Renal cortex interstitium (tissue), 11 donors: ENCODE measurements around the gene ZNFX1. TPM values are rescaled to one million over a fixed set of nuclear protein-coding genes. Genes with fewer than 3 reads are reported as not detected.
A peak's percentile ranks its signal among the peaks of the same experiment; 100 is the strongest.
"Not testable (repeated sequence)": the region's sequence is repeated elsewhere in the genome, so short reads cannot be mapped to it uniquely, and the experiment has no call there.

ENCODE experiments used
- DNase-seq, 11 donors: peaks; one replicate each; pipeline ENCODE4 v3.0.0-alpha.2; 2013; ENCODE audit warnings: low read depth in 9 of 11, low spot score in 4 of 11; ENCODE audit errors: extremely low read depth in 1 of 11
- polyA plus RNA-seq, 3 donors: library from polyadenylated mRNA; unstranded; fragments of 120-200 nt; gene quantifications; one replicate each; pipeline ENCODE4 v1.2.1, GENCODE V29; 2013; ENCODE audit not compliant: insufficient read length in 3 of 3

The ZNFX1 gene
- polyA plus RNA-seq, 3 donors: 14.4 to 17.1 (median 16.0) TPM

DNA sequence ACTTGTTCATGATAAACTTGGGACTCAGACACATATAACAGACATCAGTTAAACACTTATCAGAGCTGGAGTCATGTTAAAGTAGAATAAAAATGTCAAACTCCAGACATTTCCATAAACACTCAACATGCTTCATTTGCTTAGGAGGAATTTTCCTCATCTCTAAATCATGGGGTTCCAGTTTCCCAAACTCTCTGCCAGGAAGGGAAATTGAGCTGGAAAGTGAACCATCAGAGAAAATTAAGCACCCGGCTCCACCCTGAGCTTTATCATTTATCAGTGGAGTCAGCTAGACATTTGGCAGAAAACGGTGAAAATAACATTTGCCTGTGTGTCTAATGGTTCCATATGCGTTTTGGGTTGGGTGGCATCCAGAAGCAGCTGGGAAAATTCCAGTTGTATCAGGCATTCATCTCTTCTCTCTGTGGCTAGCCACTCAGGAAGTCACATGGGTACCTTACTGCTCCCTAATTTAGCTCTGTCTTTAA, 25.3 kb upstream of the ZNFX1 start:
- DNase-seq: peak in 1 of 11 donors; percentile 26

GRCh38 chr20:49297605-49298530, 20.0 kb upstream of the ZNFX1 start:
- no peak for DNase-seq

GRCh38 chr20:49294002-49294654, 16.3 kb upstream of the ZNFX1 start:
- DNase-seq: not testable (repeated sequence)

- no peak for DNase-seq
Observed at GRCh38 chr20:49293122-49293521, 15.3 kb upstream of the ZNFX1 start.

DNA sequence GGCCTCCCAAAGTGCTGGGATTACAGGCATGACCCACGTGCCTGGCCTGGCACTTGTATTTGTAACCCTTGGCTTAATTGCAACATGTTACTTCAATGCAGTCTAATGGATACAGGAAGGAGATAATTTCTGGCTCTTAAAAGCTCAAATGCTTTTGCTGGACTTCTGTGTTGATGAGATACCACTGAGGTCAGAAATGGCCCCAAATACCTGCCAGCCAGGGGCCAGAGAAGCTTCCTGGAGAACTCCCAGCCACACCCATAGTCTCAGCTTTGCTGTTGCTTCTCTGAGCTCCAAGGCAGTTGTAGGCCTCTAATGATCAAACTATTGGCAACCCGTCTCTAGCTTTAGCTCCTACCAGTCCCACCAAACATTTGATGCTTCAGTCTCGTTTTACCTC, 14.2 kb upstream of the ZNFX1 start:
- no peak for DNase-seq

DNA sequence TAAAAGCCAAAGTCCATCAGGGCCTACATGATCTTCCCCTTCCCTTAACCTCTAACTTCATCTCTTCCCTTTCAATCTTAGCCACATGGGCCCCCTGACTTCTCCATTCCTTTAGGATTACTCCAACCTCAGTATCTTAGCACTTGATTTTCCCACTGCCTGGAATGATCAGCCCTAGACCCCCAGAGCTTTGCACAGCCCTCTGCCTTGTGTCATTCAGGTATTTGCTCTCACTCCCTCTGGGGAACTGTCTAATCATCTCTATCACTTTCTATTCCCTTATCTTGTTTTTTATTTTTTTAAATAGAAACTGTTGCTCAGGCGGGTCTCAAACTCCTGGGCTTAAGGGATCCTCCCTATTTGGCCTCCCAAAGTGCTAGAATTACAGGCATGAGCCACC, 13.3 kb upstream of the ZNFX1 start:
- no peak for DNase-seq

DNA sequence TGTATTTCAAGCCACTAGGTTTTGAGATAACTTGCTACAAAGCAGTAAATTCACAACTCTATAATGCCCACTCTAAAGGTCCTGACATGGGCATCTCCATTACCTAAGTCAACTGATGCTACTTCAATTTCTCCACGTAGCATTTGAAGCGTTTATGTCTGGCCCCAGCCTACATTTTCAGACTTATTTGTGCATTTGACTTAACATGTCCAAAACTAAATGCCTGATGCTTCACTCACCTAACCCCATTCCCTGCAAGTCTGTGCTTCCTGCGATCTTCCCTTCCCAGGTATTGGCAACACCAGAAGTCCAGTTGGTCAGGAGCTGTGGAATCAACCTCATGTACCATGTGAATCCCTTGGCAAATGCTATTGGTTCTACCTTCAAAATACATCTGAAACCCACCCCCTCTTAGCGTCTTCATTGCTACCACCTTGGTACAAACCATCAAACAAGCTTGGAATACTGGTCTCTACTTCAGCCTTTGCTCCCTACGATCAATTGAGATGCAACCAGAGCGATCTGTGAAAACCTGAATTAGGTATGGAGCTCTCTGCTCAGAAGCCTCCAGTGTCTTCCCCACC, 12.8 kb upstream of the ZNFX1 start:
- DNase-seq: no peak

DNA sequence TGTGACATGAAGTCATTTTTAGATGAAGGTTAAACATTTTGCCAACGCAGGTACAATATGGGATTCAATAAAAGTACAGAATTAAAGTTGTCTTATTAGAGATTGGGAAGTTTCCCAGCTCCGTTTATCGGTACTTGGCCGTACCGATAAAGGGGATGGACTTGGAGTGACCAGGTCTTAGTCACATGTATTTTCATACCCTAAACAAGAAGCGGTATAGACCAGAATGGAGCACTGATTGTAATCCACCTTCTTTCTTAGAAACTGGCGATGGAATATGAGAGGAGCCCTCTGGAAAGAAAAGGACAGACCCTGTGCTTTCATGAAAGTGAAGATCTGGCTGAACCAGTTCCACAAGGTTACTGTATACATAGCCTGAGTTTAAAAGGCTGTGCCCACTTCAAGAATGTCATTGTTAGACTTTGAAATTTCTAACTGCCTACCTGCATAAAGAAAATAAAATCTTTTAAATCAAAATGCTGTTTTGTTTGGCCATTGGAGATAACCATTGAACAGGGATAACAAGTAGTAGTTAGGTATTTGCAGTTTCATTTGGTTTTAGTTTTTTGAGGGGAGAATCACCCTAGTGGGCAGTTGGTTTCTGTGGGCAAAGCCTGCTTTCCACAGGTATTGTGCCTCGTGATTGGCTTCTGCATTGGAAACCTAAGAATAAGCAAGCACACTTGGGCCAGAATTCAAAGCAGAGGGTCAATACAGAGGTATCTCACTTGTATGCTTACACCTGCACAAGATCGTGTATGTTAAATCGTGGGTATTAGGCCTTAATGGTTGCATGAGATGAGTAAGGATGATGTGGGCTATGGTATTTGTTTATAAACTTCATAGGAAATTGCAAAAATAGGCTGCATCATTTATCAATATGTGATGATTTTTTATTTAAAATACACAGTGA, 11.2 kb upstream of the ZNFX1 start:
- peak in 1 of 11 donors; percentile 46 for DNase-seq

DNA sequence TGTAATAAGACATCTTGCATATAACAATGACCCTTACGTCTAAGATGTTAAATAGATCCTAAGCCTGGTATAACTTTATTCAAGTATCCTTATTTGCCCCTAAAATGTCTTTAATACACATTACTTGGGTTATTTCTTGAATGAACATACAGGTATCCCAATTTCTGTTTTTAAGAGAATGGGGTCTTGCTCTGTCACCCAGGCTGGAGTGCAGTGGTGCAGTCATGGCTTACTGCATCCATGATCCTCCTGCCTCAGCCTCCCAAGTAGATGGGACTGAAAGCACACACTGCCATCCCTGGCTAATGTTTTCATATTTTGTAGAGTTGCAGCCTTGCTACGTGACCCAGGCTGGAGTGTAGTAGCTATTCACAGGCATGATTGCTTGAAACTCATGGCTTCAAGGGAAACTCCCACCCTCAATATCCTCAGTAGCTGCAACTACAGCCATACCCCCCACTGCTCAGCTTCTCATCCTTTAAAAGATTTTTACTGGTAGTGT, 10.4 kb upstream of the ZNFX1 start:
- DNase-seq: no peak

- DNase-seq: no peak
Observed at GRCh38 chr20:49287555-49288249, 9.8 kb upstream of the ZNFX1 start.

DNA sequence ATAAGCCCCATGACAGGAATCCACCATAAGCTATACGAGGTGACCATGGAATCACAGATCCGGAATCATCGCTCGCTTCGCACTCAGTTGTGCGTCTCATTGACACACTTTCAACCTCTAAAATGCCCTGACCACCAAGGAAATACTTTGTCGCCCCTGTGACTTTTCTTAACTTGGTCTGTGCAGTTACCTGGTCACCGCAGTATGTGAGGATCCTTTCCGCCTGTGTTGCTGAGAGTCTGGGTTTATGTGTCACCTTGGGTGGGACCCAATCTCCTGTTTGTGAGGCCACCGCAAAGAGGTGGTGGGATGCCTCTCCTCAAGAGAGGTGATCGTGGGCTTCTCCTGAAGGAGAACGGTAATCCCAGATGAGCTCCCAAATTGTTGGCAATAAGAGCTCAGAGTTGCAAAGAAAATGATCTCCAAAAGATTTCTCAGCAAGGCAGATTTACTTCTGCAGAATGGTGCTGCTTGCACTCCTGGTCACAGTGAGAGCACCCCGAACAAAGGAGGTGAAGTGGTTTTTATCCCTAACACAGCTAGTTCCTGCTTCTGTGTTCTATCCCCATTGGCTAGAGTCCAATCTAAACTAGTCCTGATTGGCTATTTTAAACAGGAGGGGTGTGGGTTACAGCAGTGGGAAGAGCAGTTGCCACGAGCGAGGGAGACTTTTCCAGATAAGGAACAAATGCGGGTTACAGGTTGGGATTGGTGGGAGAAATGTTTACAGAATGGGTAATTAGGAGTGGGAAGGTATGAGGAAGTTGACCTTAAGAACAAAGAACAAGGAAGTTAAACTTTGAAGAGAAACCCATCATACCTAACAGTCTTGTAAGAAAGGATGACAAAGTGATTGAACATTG, 9.1 kb upstream of the ZNFX1 start:
- DNase-seq: no peak

DNA sequence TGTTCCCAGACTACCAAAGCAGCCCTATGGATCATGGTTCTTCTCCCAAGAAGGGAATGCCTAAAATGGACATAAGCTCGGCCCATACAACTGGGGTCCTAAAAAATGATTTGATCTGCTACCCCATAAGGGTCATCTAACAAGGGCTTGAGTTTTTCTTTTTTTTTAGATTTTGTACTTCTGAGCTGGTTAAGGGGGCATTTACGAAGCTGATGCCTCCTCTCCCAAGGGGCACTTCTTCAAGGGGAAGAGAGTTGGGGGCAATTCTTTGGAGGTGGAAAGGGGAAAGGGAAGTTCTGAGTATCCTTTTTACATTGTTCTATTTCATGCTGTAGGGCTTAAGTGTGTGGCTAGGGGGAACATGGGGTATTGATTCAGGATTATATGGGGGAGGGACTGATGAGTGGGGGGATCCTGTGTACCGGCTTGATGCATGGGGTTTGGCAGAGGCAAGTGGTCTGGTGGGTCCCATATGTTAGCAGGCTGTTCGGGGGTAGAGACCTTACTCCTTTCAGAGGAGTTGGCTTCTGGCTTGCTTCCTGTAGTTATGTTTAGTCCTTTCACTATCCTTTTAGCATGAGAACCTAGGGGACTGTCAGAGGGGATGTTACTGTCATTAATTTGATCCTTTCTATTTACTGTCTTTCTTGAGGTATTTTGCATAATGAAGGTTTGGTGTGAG, 8.1 kb upstream of the ZNFX1 start:
- no peak for DNase-seq

GRCh38 chr20:49285233-49285668, 7.4 kb upstream of the ZNFX1 start:
- no peak for DNase-seq

DNA sequence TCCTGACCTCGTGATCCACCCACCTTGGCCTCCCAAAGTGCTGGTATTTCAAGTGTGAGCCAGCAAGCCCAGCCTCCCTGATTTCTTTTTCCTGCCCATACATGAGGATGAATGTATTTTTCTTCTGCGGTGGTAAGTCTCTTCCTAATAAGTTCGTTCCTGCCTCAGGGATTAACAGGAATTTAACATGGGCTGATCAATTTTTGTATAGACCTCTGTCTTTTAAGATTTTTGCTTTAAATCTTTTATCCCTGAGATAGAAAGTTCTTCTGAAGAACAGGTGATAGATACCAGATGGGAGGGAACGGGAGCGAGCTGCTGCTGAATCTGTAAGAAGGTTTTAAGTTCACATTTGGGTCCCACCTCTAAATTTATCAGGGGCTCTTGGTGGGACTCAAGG, 7.0 kb upstream of the ZNFX1 start:
- no peak for DNase-seq

- DNase-seq: no peak
Observed at GRCh38 chr20:49283703-49284625, 6.1 kb upstream of the ZNFX1 start.
